Left lung (tissue), 10 donors: ENCODE data around the gene IFITM1. TPM values are rescaled to one million over a fixed set of nuclear protein-coding genes. Genes with fewer than 3 reads are reported as not detected.

ENCODE experiments used
- ATAC-seq: fragments of 200-7000 bp; cut with Tn5 transposase; one replicate; pipeline ENCODE4 v1.9.1; 2020; ENCODE audit warnings: moderate library complexity
- DNase-seq, 4 donors: peaks; one replicate each; pipeline ENCODE4 v3.0.0-alpha.2; 2013 to 2020
- H3K27ac ChIP-seq, 2 donors: fragments of 200-600 bp; sonication (generic) in 1 of 2; one replicate each; pipeline versions ENCODE4 v1.5.0 to v1.8.0; 2020 to 2021
- H3K27me3 ChIP-seq, 2 donors: fragments of 200-600 bp; sonication (generic) in 1 of 2; one replicate each; pipeline versions ENCODE4 v1.5.0 to v1.8.0; 2020 to 2021
- H3K36me3 ChIP-seq, 2 donors: fragments of 200-600 bp; sonication (generic) in 1 of 2; one replicate each; pipeline versions ENCODE4 v1.5.0 to v1.8.0; 2020 to 2021
- H3K4me1 ChIP-seq, 2 donors: fragments of 200-600 bp; one replicate each; pipeline ENCODE4 v1.8.0; 2021
- H3K4me3 ChIP-seq, 2 donors: fragments of 200-600 bp; sonication (generic) in 1 of 2; one replicate each; pipeline versions ENCODE4 v1.5.0 to v1.8.0; 2020 to 2021; ENCODE audit warnings: mild to moderate bottlenecking in 1 of 2
- H3K9me3 ChIP-seq, 2 donors: fragments of 200-600 bp; sonication (generic) in 1 of 2; one replicate each; pipeline versions ENCODE4 v1.5.0 to v1.8.0; 2020 to 2021
- CTCF ChIP-seq, 2 donors: fragments of 200-600 bp; sonication (generic) in 1 of 2; IDR thresholded peaks; one replicate each; pipeline versions ENCODE4 v1.5.0 to v1.8.0; 2021; ENCODE audit warnings: antibody characterized with exemption in 2 of 2
- intact Hi-C, 2 donors: fragments of 100-400 bp; cut with DNase I; formaldehyde crosslinking; loops; one replicate each; pipeline versions ENCODE4 v1.11.2 to v1.14.2; 2022
- polyA plus RNA-seq, 6 donors: library from polyadenylated mRNA; unstranded; fragments of 120-200 nt; gene quantifications; one replicate each; pipeline ENCODE4 v1.2.1, GENCODE V29; 2013; ENCODE audit not compliant: insufficient read length in 6 of 6
- total RNA-seq, 2 donors: library from RNA; stranded (reverse); fragmentation: NEBNext Ultra II Directional; extraction: Animal tissue kit (Norgen Biotek cat#: 25700); gene quantifications; one replicate each; pipeline ENCODE4 v1.2.1, GENCODE V29; 2021
- donor health status: DM: no; HTN: yes; CAD: no.
- donor health status: DM: no; HTN: no; CAD: no.

Gene IFITM1
- total and polyA plus RNA-seq, 8 donors: 6.3 to 149 (median 14.5) TPM

GRCh38 chr11:282630-283360 is 31.0 kb upstream of the IFITM1 start:
- H3K9me3 ChIP-seq: no peaks in the 10 kb centered on the region
- peak in 1 of 4 donors; percentile 24 for DNase-seq
- no peaks in the 10 kb centered on the region for H3K36me3 ChIP-seq
- ATAC-seq: no peak
- no peak overlapping the region for H3K4me3 ChIP-seq
- peaks cover 50 to 85% of the 10 kb centered on the region in 2 donors for H3K27me3 ChIP-seq
- intact Hi-C loops: no loop called here
- TF ChIP-seq CTCF (IDR thresholded peaks at IDR 0.05): no peak
- no peak overlapping the region for H3K27ac ChIP-seq
- H3K4me1 ChIP-seq: peaks cover 10 to 45% of the 10 kb centered on the region in 2 donors

GRCh38 chr11:283405-284104 is 30.3 kb upstream of the IFITM1 start:
- no peak for TF ChIP-seq CTCF (IDR thresholded peaks at IDR 0.05)
- Histone ChIP-seq H3K4me3 (no peak overlapping the region), H3K9me3 (no peaks in the 10 kb centered on the region), H3K27ac (no peak overlapping the region), H3K27me3 (peaks cover 45 to 83% of the 10 kb centered on the region in 2 donors), H3K4me1 (peaks cover 10 to 45% of the 10 kb centered on the region in 2 donors), H3K36me3 (no peaks in the 10 kb centered on the region)
- intact Hi-C loops: no loop called here
- no peak for ATAC-seq
- DNase-seq: peak in 1 of 4 donors; percentile 55

- peaks cover 37 to 74% of the 10 kb centered on the region in 2 donors for H3K27me3 ChIP-seq
- no peaks in the 10 kb centered on the region for H3K9me3 ChIP-seq
- H3K4me3 ChIP-seq: no peak overlapping the region
- H3K36me3 ChIP-seq: no peaks in the 10 kb centered on the region
- intact Hi-C loops: no loop called here
- ATAC-seq (no peak), DNase-seq (peak in 2 of 4 donors; percentile 22 to 68)
- TF ChIP-seq CTCF (IDR thresholded peaks at IDR 0.05): no peak
- no peak overlapping the region for H3K27ac ChIP-seq
- H3K4me1 ChIP-seq: peaks cover 10 to 37% of the 10 kb centered on the region in 2 donors
Observed at GRCh38 chr11:284105-285020, 29.5 kb upstream of the IFITM1 start.

GRCh38 chr11:285021-285893 is 28.6 kb upstream of the IFITM1 start:
- Histone ChIP-seq H3K4me1 (peaks cover 5 to 37% of the 10 kb centered on the region in 2 donors), H3K9me3 (no peaks in the 10 kb centered on the region), H3K36me3 (no peaks in the 10 kb centered on the region), H3K27ac (no peak overlapping the region), H3K4me3 (no peak overlapping the region), H3K27me3 (peaks cover 28 to 66% of the 10 kb centered on the region in 2 donors)
- no peak for TF ChIP-seq CTCF (IDR thresholded peaks at IDR 0.05)
- intact Hi-C loops: no loop called here
- ATAC-seq (no peak), DNase-seq (peak in 2 of 4 donors; percentile 24 to 35)
